ENCODE results near the gene SETX. TPM values are rescaled to one million over a fixed set of nuclear protein-coding genes. Genes with fewer than 3 reads are reported as not detected.
A peak's percentile ranks its signal among the peaks of the same experiment; 100 is the strongest.

The SETX gene
- total and polyA plus RNA-seq, 10 of the 15 experiments (the other 5 are each of a cell fraction or from before 2014, with no cell fraction given), result 15.8 to 75.7 (median 37.0) TPM

- TF ChIP-seq IRF3 (IDR thresholded peaks at IDR 0.05), result no peak
- TF ChIP-seq BHLHE40 (IDR thresholded peaks at IDR 0.05; ENCODE audit: borderline replicate concordance in 1 of 2, low read depth in 2 of 2, low read length in 1 of 2), result peak; percentile 20 to 56; a peak in 1 of 4 replicates
- no peak for TF ChIP-seq KLF5 (IDR thresholded peaks at IDR 0.05; ENCODE audit: partially characterized antibody)
- no peak for TF ChIP-seq NFYA (IDR thresholded peaks at IDR 0.05; ENCODE audit: borderline replicate concordance, low read depth, low read length)
- TF ChIP-seq CBX5 (IDR thresholded peaks at IDR 0.05; ENCODE audit: low read depth), result no peak
- TF ChIP-seq SIX5 (IDR thresholded peaks at IDR 0.05; ENCODE audit: low read depth, low read length, severe bottlenecking), result no peak
- no peak for TF ChIP-seq ZZZ3 (IDR thresholded peaks at IDR 0.05; ENCODE audit: control insufficient read depth, insufficient read length, low read depth)
- no peak for TF ChIP-seq CTCF (IDR thresholded peaks at IDR 0.05 in 2 of 3, conservative IDR thresholded peaks at IDR 0.05 in 1 of 3; ENCODE audit: control insufficient read depth in 2 of 3, extremely low read depth in 1 of 3, insufficient read depth in 1 of 3, low read depth in 3 of 3, low read length in 3 of 3)
- no peak for TF ChIP-seq RAD21 (IDR thresholded peaks at IDR 0.05; ENCODE audit: insufficient read depth, low read depth, low read length)
- TF ChIP-seq ZNF207 (IDR thresholded peaks at IDR 0.05; ENCODE audit: borderline replicate concordance), result peak; percentile 20; the same call in 1 of the 2 replicates
- TF ChIP-seq RELA (IDR thresholded peaks at IDR 0.05; ENCODE audit: borderline replicate concordance, partially characterized antibody), result no peak
- TF ChIP-seq RAD51 (IDR thresholded peaks at IDR 0.05), result no peak
- TF ChIP-seq MAX (IDR thresholded peaks at IDR 0.05; ENCODE audit: low read depth, low read length), result peak; percentile 66
- no peak for TF ChIP-seq BMI1 (IDR thresholded peaks at IDR 0.05; ENCODE audit: borderline replicate concordance)
- no peak for TF ChIP-seq ZNF622 (IDR thresholded peaks at IDR 0.05)
- TF ChIP-seq EZH2 (IDR thresholded peaks at IDR 0.05; ENCODE audit: borderline replicate concordance, control insufficient read depth, low read depth, low read length), result no peak
- TF ChIP-seq NR2F1 (conservative IDR thresholded peaks at IDR 0.05), result peak; percentile 96
- no peak for TF ChIP-seq NRF1 (conservative IDR thresholded peaks at IDR 0.05; ENCODE audit: low read depth, low read length)
- TF ChIP-seq BRCA1 (IDR thresholded peaks at IDR 0.05; ENCODE audit: low read depth, low read length), result no peak
- TF ChIP-seq ETV6 (conservative IDR thresholded peaks at IDR 0.05 in 1 of 2, IDR thresholded peaks at IDR 0.05 in 1 of 2; ENCODE audit: borderline replicate concordance in 1 of 2, low read depth in 1 of 2), result no peak
- no peak for TF ChIP-seq IRF5 (IDR thresholded peaks at IDR 0.05; ENCODE audit: borderline replicate concordance)
- TF ChIP-seq ELK1 (IDR thresholded peaks at IDR 0.05; ENCODE audit: low read depth, low read length), result peak; percentile 28; the same call in 1 of the 2 replicates
- peak; percentile 55 for TF ChIP-seq RUNX3 (IDR thresholded peaks at IDR 0.05; ENCODE audit: low read length)
- peak; percentile 87 for TF ChIP-seq CREM (IDR thresholded peaks at IDR 0.05; ENCODE audit: low read depth)
- TF ChIP-seq TCF3 (IDR thresholded peaks at IDR 0.05; ENCODE audit: borderline replicate concordance, insufficient read depth, low read depth, low read length), result peak; percentile 86
Measured at GRCh38 chr9:132354637-132355355, at the start of gene SETX (continued).

All from GM12878 (cell line).